Stomach (tissue), 9 donors: ENCODE results near the gene WDR59. TPM values are rescaled to one million over a fixed set of nuclear protein-coding genes. Genes with fewer than 3 reads are reported as not detected.

Experiments used
- DNase-seq, 2 donors: peaks; one replicate each; pipeline versions ENCODE4 v3.0.0 to v3.0.0-alpha.2; 2013 to 2019
- H3K27ac ChIP-seq, 5 donors: fragments of 200-600 bp in 4 of 5; sonication (generic) in 4 of 5; one replicate each; pipeline ENCODE4 v1.5.1; 2013 to 2019; ENCODE audit warnings: mild to moderate bottlenecking in 1 of 5, moderate library complexity in 1 of 5
- H3K27me3 ChIP-seq, 3 donors: fragments of 200-600 bp; sonication (generic); one replicate each; pipeline ENCODE4 v1.5.1; 2017 to 2019; ENCODE audit warnings: mixed run types in 1 of 3
- H3K36me3 ChIP-seq, 4 donors: fragments of 200-600 bp; sonication (generic); 1 replicate in 3 of 4; 2 replicates in 1 of 4; pipeline ENCODE4 v1.5.1; 2016 to 2019
- H3K4me1 ChIP-seq, 4 donors: fragments of 200-600 bp; sonication (generic); one replicate each; pipeline ENCODE4 v1.5.1; 2016 to 2019
- H3K4me3 ChIP-seq, 4 donors: fragments of 200-600 bp; sonication (generic) in 3 of 4; one replicate each; pipeline ENCODE4 v1.5.1; 2016 to 2019; ENCODE audit warnings: mild to moderate bottlenecking in 1 of 4
- H3K9me3 ChIP-seq, 4 donors: fragments of 200-600 bp; sonication (generic); one replicate each; pipeline ENCODE4 v1.5.1; 2016 to 2019
- CTCF ChIP-seq, 7 experiments: fragments of 450-650 bp in 4 of 7; fragments of 200-600 bp in 3 of 7; sonication (generic) in 3 of 7; IDR thresholded peaks; one replicate each; pipeline ENCODE4 v1.5.1; 2016 to 2019; ENCODE audit warnings: antibody characterized with exemption in 7 of 7, control low read depth in 2 of 7, mild to moderate bottlenecking in 1 of 7
- EP300 ChIP-seq: sonication (generic); formaldehyde crosslinking; IDR thresholded peaks from one replicate; pipeline ENCODE4 v1.6.1; 2017; ENCODE audit warnings: antibody characterized with exemption
- POLR2A ChIP-seq, 4 donors: fragments of 450-650 bp; IDR thresholded peaks; one replicate each; pipeline ENCODE4 v1.6.1; 2016; ENCODE audit warnings: antibody characterized with exemption in 4 of 4, control low read depth in 2 of 4, mild to moderate bottlenecking in 1 of 4, moderate library complexity in 1 of 4
- POLR2AphosphoS5 ChIP-seq, 3 donors: sonication (generic); formaldehyde crosslinking; IDR thresholded peaks; one replicate each; pipeline ENCODE4 v1.6.1; 2016; ENCODE audit warnings: antibody characterized with exemption in 3 of 3
- WGBS, 5 donors: extraction: QIAGEN DNeasy Blood & Tissue Kit in 3 of 5; methylation state at CpG; one replicate each; pipeline versions ENCODE4 v1.1.5 to v1.1.7; 2013 to 2018; 5-methylcytosine and 5-hydroxymethylcytosine counted together
- intact Hi-C: fragments of 100-400 bp; cut with DNase I; formaldehyde crosslinking; loops from one replicate; pipeline ENCODE4 v1.15.1; 2023; ENCODE audit warnings: low total_unique reads
- polyA plus RNA-seq, 3 donors: library from polyadenylated mRNA; stranded (reverse); fragments of 200-250 nt; gene quantifications; one replicate each; pipeline ENCODE4 v1.2.3, GENCODE V29; 2013
- total RNA-seq, 5 donors: library from RNA; depleted of rRNA; stranded (reverse); fragments of >200 nt; gene quantifications; one replicate each; pipeline versions ENCODE4 v1.1.0 to v1.2.3, GENCODE V29; 2014 to 2016
- donor health status: healthy with polysubstance abuse.
- donor health status: Bipolar disorder and iron deficiency.
- donor health status: healthy.

Gene WDR59
- total and polyA plus RNA-seq, 8 donors: 12.1 to 266 (median 30.2) TPM

GRCh38 chr16:75007443-75007842 is 22.5 kb upstream of the WDR59 start:
- Histone ChIP-seq H3K4me1 (peaks cover 18 to 41% (median 28%) of the 10 kb centered on the region in 4 donors), H3K9me3 (no peaks in the 10 kb centered on the region), H3K36me3 (peaks cover 0 to 6% (median 2%) of the 10 kb centered on the region in 4 donors), H3K27ac (no peak overlapping the region), H3K4me3 (no peak overlapping the region), H3K27me3 (no peaks in the 10 kb centered on the region)
- DNase-seq: no peak
- WGBS, 5 donors: 85 to 100% (median 91%) methylated on average over 1 of the region's 1 CpG
- intact Hi-C loops: no loop called here
- TF ChIP-seq POLR2A (IDR thresholded peaks at IDR 0.05) (no peak), EP300 (no peak), POLR2AphosphoS5 (IDR thresholded peaks at IDR 0.05) (no peak), CTCF (IDR thresholded peaks at IDR 0.05) (no peak)

- 69 to 85% (median 74%) methylated on average over 4 of the region's 4 CpGs for WGBS, 5 donors
- intact Hi-C loops: no loop called here
- H3K27ac ChIP-seq: no peak overlapping the region
These were observed 20.8 kb upstream of the WDR59 start for GRCh38 chr16:75005697-75006096.

GRCh38 chr16:75004460-75004859 is 19.5 kb upstream of the WDR59 start:
- no peak for TF ChIP-seq CTCF (IDR thresholded peaks at IDR 0.05)
- no peak for TF ChIP-seq POLR2AphosphoS5 (IDR thresholded peaks at IDR 0.05)
- TF ChIP-seq POLR2A (IDR thresholded peaks at IDR 0.05): no peak
- Histone ChIP-seq H3K4me1 (peaks cover 25 to 48% (median 40%) of the 10 kb centered on the region in 4 donors), H3K9me3 (no peaks in the 10 kb centered on the region), H3K27me3 (no peaks in the 10 kb centered on the region), H3K36me3 (peaks cover 0 to 6% (median 2%) of the 10 kb centered on the region in 4 donors), H3K4me3 (no peak overlapping the region), H3K27ac (no peak overlapping the region)
- no peak for DNase-seq
- 92 to 100% (median 98%) methylated on average over 3 of the region's 3 CpGs for WGBS, 5 donors
- intact Hi-C loops: no loop called here

More at GRCh38 chr16:75005697-75006096, 20.8 kb upstream of the WDR59 start:
- Histone ChIP-seq H3K4me3 (no peak overlapping the region), H3K36me3 (peaks cover 0 to 6% (median 2%) of the 10 kb centered on the region in 4 donors), H3K9me3 (no peaks in the 10 kb centered on the region), H3K4me1 (peaks cover 20 to 41% (median 29%) of the 10 kb centered on the region in 4 donors), H3K27me3 (no peaks in the 10 kb centered on the region)
- no peak for TF ChIP-seq EP300
- no peak for TF ChIP-seq POLR2AphosphoS5 (IDR thresholded peaks at IDR 0.05)
- no peak for TF ChIP-seq POLR2A (IDR thresholded peaks at IDR 0.05)
- TF ChIP-seq CTCF (IDR thresholded peaks at IDR 0.05): no peak
- no peak for DNase-seq

- H3K4me3 ChIP-seq: no peak overlapping the region
- TF ChIP-seq POLR2A (IDR thresholded peaks at IDR 0.05): no peak
- TF ChIP-seq EP300: no peak
- no peak for TF ChIP-seq CTCF (IDR thresholded peaks at IDR 0.05)
- no peak for TF ChIP-seq POLR2AphosphoS5 (IDR thresholded peaks at IDR 0.05)
- WGBS, 5 donors: 80 to 97% (median 94%) methylated on average over 5 of the region's 5 CpGs
- peaks cover 25 to 48% (median 40%) of the 10 kb centered on the region in 4 donors for H3K4me1 ChIP-seq
- intact Hi-C loops: no loop called here
- no peak for DNase-seq
- H3K27me3 ChIP-seq: no peaks in the 10 kb centered on the region
- H3K36me3 ChIP-seq: peaks cover 0 to 6% (median 2%) of the 10 kb centered on the region in 4 donors
- H3K27ac ChIP-seq: no peak overlapping the region
- H3K9me3 ChIP-seq: no peaks in the 10 kb centered on the region
These were observed 19.0 kb upstream of the WDR59 start for GRCh38 chr16:75003931-75004330.
